HL-60 (cell line): ENCODE measurements around the gene MPP4.

ENCODE experiments used
- CTCF ChIP-seq: IDR thresholded peaks from one replicate; pipeline ENCODE4 v1.5.1; 2011; ENCODE audit warnings: low read length, control low read depth, inconsistent platforms; ENCODE audit not compliant: insufficient read depth
- GABPA ChIP-seq: IDR thresholded peaks from 2 replicates; pipeline ENCODE4 v1.6.1; 2012; ENCODE audit warnings: low read depth
- POLR2AphosphoS5 ChIP-seq: IDR thresholded peaks from 2 replicates; pipeline ENCODE4 v1.6.1; 2012; ENCODE audit warnings: low read depth
- REST ChIP-seq: IDR thresholded peaks from 2 replicates; pipeline ENCODE4 v1.6.1; 2012; ENCODE audit warnings: low read depth; ENCODE audit not compliant: insufficient replicate concordance

GRCh38 chr2:201653221-201653620 is 45.2 kb downstream of the MPP4 start:
- no peak for TF ChIP-seq CTCF
- TF ChIP-seq POLR2AphosphoS5: no peak
- TF ChIP-seq REST: no peak
- TF ChIP-seq GABPA: no peak
